ENCODE data around the gene SPEF1. TPM values are rescaled to one million over a fixed set of nuclear protein-coding genes. Genes with fewer than 3 reads are reported as not detected.
"Not testable (repeated sequence)": the region's sequence is repeated elsewhere in the genome, so short reads cannot be mapped to it uniquely, and the experiment has no call there.

The SPEF1 gene
- total RNA-seq (2014; rRNA removed; shearing (Covaris generic)), result 0.20 TPM in 1 of 2 replicates, not detected in the other
- 0.24 TPM in 1 of 2 replicates, not detected in the other for polyA plus RNA-seq (2014; cell fraction: nucleus; rRNA removed)

DNA sequence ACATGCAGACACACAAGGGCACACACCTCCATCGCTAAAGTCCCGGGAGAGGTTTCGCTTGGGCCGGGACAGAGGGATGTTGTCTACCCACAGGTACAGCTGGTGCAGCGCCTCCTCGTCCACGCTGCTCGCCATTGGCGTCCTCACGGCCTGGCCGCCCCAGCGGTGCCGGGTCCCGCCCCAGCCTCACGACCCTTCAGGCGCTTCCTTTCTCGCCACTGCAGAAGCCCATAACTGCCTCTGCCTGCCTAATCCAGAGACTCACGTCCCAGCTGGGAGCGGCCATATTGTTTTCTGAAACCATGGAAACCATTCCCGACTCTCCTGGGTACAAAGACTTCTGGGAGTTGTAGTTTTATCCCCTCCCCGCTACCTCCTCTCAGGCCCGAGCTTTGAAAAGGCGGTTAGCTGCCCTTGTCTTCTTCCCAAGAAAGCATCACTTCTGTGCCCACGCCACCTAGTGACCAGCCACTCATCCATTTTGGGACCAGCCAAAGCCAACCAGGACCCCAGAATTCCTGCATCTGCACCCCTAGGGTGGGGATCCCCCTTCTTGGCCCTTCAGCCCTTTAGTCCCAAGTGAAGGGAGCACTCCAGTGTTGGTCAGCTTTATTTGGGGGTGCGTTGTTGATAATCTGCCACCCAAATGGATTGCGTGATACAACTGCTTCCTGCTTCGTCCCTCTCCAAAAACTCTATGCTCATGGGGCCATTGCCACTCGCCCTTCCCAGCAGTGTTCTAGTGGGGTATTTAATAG lies at the start of gene SPEF1:
Gene SPEF1, minus strand, starts transcription at position 296 of the 758 bp plus-strand sequence. Its CDS starts 161 bp downstream, at position 135.
- DNase-seq (ENCODE audit: extremely low read depth, low read depth), result peak; percentile 96

GRCh38 chr20:3829891-3830290 lies 48.6 kb upstream of the SPEF1 start:
- DNase-seq (ENCODE audit: extremely low read depth, low read depth), result not testable (repeated sequence)

GRCh38 chr20:3828798-3829197 lies 47.5 kb upstream of the SPEF1 start:
- DNase-seq (ENCODE audit: extremely low read depth, low read depth), result no peak

DNA sequence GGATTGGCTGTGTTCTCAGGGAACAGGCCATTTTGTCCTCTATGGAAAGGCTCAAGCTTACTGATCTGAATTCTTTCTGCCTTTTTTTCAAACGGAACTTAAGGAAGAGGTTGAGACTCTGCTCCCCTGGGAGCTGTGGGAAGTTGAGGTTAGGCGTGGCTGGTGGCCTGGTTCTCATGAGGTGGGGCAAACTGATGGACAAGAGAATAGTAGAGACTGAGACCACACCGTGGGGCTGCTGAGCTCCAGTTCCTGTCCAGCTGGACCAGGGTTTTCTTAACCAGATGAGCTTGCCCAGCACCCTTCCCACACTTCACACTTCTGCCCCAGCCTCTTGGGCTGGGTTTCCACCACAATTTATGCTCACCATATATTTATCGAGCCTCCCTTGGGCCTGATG lies 45.2 kb upstream of the SPEF1 start:
- no peak for DNase-seq (ENCODE audit: extremely low read depth, low read depth)

DNA sequence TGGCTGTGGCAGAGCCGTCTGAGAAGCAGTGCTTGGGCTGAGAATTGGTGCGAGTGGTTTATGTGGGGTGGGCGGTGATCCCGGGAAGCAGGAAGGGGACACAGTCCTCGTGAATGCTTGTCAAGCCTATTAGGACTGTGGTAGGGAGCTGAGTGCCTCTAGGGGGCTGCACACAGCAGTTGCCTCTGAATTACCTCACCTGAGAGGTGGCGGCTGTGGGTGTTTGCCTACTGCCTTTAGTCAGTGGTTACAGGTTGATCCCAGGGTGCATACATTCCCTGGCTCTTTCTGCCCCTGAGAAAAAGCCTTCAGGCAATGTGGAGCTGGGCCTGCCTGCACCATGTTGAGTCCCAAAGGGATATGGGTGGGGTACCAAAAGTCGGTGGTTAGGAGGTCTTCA lies 44.3 kb upstream of the SPEF1 start:
- DNase-seq (ENCODE audit: extremely low read depth, low read depth), result no peak

DNA sequence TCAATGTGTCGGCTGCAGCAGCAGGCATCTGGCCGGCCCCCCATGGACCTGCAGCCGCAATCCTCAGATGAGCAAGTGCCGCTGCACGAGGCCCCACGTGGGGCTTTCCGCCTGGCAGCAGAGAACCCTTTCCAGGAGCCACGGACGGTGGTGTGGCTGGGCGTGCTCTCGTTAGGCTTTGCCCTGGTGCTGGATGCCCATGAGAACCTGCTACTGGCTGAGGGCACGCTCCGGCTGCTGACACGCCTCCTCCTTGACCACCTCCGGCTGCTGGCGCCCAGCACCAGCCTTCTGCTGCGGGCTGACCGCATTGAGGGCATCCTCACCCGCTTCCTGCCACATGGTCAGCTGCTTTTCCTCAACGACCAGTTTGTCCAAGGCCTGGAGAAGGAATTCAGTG lies 42.6 kb upstream of the SPEF1 start:
- no peak for DNase-seq (ENCODE audit: extremely low read depth, low read depth)

DNA sequence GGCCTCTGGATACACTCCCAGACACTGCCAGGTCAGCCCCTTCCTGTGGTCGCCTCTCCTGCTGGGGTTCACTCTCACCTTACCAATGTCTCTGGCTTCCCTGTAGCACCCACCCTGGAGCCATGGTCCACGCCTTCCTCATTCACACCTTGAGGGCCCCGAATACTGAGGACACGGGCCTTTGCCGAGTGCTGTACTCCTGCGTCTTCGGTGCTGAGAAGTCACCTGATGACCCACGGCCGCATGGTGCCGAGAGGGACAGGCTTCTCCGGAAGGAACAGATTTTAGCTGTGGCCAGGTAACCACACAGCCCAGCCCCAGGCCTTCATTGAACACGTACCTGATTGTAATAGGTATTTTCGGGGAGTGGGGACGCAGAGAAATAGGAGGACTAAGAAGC lies 40.7 kb upstream of the SPEF1 start:
- DNase-seq (ENCODE audit: extremely low read depth, low read depth), result no peak

- DNase-seq (ENCODE audit: extremely low read depth, low read depth), result no peak
Measured at GRCh38 chr20:3820901-3821727, 39.9 kb upstream of the SPEF1 start.

DNA sequence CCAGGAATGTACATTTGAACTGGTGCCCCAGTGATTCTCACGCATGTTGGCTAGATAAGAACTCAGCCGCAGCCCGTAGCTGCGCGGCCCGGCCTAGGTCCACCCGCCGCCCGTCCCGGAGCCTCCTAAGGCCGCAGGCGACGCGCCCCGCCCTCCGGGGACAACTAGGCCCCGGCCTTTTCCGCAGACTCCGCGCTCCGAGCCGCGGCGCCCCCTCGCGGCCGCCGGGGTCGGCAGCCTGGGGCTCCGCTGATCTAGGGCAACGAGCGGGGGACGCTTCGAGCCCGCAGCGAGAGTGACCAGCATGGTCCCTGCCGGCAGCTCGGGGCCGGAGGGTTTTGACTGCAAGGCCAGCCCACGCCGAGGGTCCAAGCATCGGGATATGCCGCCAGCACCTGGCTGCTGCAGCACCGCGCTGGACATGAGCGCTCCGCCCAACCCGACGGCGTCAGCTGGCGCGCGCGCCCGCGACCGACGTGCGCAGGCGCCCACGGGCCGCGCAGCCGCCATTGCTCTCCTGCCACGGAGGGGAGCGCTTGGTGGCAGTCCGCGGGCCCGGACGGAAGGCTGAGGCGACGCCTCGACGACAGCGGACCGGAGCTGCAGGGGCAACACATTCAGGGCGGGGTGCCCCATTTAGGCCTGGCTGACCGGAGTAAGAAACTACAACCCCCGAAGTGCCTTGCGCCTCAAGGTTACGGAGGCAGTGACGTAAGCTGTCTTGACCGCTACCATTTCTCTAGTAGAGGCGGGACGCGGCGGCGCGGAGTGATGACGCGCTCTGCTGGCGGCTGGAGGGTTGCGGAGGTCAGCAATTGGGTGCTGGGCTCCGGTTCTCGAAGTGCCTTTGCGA lies 39.0 kb upstream of the SPEF1 start, which contains the start of gene AP5S1:
Gene AP5S1, plus strand, starts transcription at position 500 of the 853 bp plus-strand sequence. CDS start 1,571 bp downstream, outside the sequence.
- peak; percentile 95 for DNase-seq (ENCODE audit: extremely low read depth, low read depth)

DNA sequence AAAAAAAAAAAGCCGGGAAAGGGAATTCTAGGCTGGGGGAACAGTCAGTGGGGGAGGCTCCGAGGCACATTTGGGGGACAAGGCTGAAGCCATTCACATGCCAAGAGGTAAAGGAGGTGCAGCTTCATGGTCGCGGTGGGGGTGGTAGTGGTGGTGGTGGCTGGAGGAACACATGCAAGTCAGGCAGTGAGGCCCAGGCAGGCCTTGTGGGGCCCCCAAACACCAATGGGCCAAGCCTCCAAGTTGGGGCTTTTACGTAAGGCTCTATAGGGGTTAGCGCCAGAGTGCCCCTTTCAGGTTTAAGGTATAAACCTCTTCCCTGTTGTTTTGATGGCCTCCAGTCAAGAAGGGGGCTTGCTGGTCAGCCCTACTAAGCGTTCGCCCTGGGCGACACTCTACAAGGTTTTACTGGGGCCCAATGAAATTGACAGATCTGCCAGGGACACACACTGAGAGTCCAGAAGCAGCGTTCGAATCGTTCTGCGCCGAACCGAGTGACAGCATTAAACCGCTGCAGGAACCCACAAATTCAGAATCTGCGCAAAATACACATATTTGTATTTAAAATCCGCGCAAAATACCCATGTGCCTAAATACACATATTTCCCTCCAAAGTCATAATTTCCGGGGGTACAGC lies 38.3 kb upstream of the SPEF1 start:
- no peak for DNase-seq (ENCODE audit: extremely low read depth, low read depth)

DNA sequence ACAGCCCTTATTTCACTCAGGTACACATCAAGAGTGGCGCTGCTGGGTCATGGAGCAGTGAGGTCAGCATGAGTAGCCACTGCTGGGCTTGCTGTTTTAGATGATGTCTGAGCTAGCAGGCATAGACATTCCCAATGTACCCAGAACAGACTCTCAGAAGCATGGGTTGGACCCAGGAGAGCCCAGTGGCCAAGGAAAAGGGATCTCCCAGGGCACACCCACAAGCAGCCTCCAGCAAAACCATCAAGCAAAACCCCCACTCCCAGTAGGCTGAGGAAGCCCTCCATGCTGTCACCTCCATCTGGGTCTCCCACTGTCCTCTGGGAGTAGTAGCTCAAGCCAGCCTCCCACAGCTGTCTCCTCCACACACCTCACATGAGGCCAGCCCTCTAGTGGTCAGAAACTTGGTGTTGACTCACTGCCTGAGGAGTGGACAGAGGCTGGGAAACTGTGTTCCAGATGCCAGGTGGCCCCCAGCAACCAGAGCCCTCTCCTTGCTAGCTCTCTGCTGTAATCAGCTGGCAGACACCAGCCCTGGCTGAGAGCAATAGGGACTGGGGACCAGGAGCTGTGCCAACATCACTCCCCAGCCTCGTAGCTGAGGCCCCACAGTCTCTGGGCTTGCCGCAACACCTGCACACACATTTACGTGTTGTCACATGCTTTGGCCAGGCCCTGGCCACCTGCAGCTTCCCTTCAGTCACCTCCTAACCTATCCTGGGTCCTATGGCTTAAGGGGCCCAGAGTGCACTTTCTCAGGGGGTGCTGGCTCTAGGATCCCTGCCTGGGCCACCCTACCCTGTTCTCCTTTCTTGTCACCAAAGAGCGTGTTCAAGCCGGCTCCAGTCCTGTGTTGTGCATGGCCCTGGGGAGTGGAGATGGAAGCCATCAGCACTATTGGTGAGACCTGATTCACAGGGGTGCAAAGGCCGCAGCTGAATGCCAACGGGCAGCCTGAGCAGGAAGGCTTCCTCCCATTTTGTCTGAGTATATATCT lies 37.2 kb upstream of the SPEF1 start:
- DNase-seq (ENCODE audit: extremely low read depth, low read depth), result peak; percentile 86

GRCh38 chr20:3815703-3816315 lies 34.6 kb upstream of the SPEF1 start:
- DNase-seq (ENCODE audit: extremely low read depth, low read depth), result no peak

DNA sequence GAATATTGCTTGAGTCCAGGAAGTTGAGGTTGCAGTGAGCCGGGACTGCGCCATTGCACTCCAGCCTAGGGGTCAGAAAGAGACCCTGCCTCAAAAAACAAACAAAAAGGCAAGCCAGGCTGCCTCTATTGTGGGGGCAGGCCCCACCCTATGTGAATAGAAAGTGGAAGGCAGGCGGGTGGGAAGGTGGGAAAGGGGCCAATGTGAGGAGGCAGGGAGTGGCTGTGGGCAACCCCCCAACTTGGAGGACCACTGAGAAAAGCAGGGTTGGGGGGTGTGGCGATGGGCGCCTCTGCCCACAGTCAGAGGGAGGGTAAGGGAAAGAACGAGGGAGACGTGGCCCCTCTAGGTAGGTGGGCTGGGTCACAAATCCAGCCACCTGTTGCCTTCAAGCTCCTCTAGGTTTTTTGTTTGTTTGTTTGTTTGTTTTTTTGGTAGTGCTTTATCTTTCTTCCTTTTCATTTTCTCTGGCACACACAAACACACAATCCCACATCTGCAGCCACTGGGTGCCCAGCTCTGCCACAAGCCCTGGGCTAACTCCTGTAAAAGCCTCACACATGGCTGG lies 33.8 kb upstream of the SPEF1 start:
- DNase-seq (ENCODE audit: extremely low read depth, low read depth), result no peak

- DNase-seq (ENCODE audit: extremely low read depth, low read depth), result no peak
Measured at GRCh38 chr20:3813848-3814581, 32.8 kb upstream of the SPEF1 start.

DNA sequence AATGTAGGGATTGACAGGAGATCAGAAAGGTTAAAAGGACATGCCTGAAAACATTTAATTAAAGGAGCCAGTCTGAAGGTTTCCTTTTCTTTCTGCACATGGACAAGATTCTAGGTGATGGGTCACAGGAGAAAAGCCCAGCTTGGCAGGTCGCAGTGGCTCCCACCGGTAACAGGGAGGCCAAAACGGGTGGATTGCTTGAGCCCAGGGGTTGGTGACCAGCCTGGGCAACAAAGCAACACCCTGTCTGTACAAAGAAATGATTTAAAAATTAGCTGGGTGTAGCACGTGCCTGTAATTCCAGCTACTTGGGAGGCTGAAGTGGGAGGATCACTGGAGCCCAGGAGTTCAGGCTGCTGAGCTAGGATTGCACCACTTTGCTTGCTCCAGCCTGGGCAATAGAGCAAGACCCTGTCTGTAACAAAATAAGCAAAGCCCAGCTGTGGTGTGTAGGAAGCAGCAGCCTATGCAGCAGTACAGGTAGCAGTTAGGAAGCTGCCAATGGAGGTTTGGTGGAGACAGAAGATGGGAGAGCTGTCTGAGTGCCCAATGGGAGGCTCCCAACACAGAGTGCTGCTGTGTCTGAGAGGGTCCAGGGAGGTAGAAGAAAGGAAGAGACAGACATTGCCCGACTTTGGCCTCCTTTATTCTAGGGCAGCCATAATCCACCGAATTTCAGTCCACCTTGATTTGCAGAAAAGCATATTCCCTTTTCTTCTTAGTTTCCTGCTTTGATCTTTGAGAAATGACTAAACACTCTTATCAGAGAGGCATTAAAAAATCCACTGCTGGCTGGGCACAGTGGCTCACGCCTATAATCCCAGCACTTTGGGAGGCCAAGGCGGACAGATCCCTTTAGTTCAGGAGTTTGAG lies 32.0 kb upstream of the SPEF1 start:
- no peak for DNase-seq (ENCODE audit: extremely low read depth, low read depth)

- DNase-seq (ENCODE audit: extremely low read depth, low read depth), result no peak
Measured at GRCh38 chr20:3812259-3812681, 31.0 kb upstream of the SPEF1 start.

All from NCI-H460 (cell line).